ENCODE data around the gene IL17C. TPM values are rescaled to one million over a fixed set of nuclear protein-coding genes. Genes with fewer than 3 reads are reported as not detected.
A peak's percentile ranks its signal among the peaks of the same experiment; 100 is the strongest.

The IL17C gene
- total and polyA plus RNA-seq, 2 experiments from 2014 or later: not detected

- Histone ChIP-seq H3K36me3 (peaks cover 21% of the 10 kb centered on the region), H3K27ac (peak overlapping the region; percentile 25), H3K4me1 (ENCODE audit: low read depth) (no peaks in the 10 kb centered on the region), H3K4me3 (no peak overlapping the region), H3K27me3 (no peaks in the 10 kb centered on the region), H3K9me3 (ENCODE audit: low read depth) (no peaks in the 10 kb centered on the region)
- no peak for DNase-seq (ENCODE audit: low read depth in 1 of 2, low spot score in 1 of 2)
- TF ChIP-seq, protein P1, sequence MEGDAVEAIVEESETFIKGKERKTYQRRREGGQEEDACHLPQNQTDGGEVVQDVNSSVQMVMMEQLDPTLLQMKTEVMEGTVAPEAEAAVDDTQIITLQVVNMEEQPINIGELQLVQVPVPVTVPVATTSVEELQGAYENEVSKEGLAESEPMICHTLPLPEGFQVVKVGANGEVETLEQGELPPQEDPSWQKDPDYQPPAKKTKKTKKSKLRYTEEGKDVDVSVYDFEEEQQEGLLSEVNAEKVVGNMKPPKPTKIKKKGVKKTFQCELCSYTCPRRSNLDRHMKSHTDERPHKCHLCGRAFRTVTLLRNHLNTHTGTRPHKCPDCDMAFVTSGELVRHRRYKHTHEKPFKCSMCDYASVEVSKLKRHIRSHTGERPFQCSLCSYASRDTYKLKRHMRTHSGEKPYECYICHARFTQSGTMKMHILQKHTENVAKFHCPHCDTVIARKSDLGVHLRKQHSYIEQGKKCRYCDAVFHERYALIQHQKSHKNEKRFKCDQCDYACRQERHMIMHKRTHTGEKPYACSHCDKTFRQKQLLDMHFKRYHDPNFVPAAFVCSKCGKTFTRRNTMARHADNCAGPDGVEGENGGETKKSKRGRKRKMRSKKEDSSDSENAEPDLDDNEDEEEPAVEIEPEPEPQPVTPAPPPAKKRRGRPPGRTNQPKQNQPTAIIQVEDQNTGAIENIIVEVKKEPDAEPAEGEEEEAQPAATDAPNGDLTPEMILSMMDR (IDR thresholded peaks at IDR 0.05; ENCODE audit: low read depth, low read length): no peak
Measured at GRCh38 chr16:88593489-88593888, 44.9 kb upstream of the IL17C start.

- no peaks in the 10 kb centered on the region for H3K9me3 ChIP-seq (ENCODE audit: low read depth)
- TF ChIP-seq, protein P1 (IDR thresholded peaks at IDR 0.05; ENCODE audit: low read depth, low read length): no peak
- H3K27ac ChIP-seq: no peak overlapping the region
Measured at GRCh38 chr16:88593910-88594309, 44.5 kb upstream of the IL17C start.

GRCh38 chr16:88595101-88595500 lies 43.3 kb upstream of the IL17C start:
- Histone ChIP-seq H3K36me3 (peaks cover 21% of the 10 kb centered on the region), H3K27ac (no peak overlapping the region), H3K4me3 (no peak overlapping the region), H3K9me3 (ENCODE audit: low read depth) (no peaks in the 10 kb centered on the region), H3K4me1 (ENCODE audit: low read depth) (no peaks in the 10 kb centered on the region), H3K27me3 (no peaks in the 10 kb centered on the region)
- no peak for DNase-seq (ENCODE audit: low read depth in 1 of 2, low spot score in 1 of 2)
- TF ChIP-seq, protein P1 (IDR thresholded peaks at IDR 0.05; ENCODE audit: low read depth, low read length): no peak

More at GRCh38 chr16:88593910-88594309, 44.5 kb upstream of the IL17C start:
- Histone ChIP-seq H3K4me1 (ENCODE audit: low read depth) (no peaks in the 10 kb centered on the region), H3K4me3 (no peak overlapping the region), H3K36me3 (peaks cover 22% of the 10 kb centered on the region), H3K27me3 (no peaks in the 10 kb centered on the region)
- no peak for DNase-seq (ENCODE audit: low read depth in 1 of 2, low spot score in 1 of 2)

- no peak overlapping the region for H3K4me3 ChIP-seq
- H3K36me3 ChIP-seq: peaks cover 28% of the 10 kb centered on the region
- no peaks in the 10 kb centered on the region for H3K4me1 ChIP-seq (ENCODE audit: low read depth)
- TF ChIP-seq, protein P1 (IDR thresholded peaks at IDR 0.05; ENCODE audit: low read depth, low read length): no peak
- no peak for DNase-seq (ENCODE audit: low read depth in 1 of 2, low spot score in 1 of 2)
- H3K9me3 ChIP-seq (ENCODE audit: low read depth): no peaks in the 10 kb centered on the region
- H3K27me3 ChIP-seq: no peaks in the 10 kb centered on the region
- no peak overlapping the region for H3K27ac ChIP-seq
Measured at GRCh38 chr16:88595921-88596320, 42.5 kb upstream of the IL17C start.

GRCh38 chr16:88596483-88596882 lies 41.9 kb upstream of the IL17C start:
- peaks cover 27% of the 10 kb centered on the region for H3K36me3 ChIP-seq
- H3K27ac ChIP-seq: no peak overlapping the region
- no peaks in the 10 kb centered on the region for H3K27me3 ChIP-seq
- no peaks in the 10 kb centered on the region for H3K9me3 ChIP-seq (ENCODE audit: low read depth)
- no peak overlapping the region for H3K4me3 ChIP-seq
- peak in 1 of 2 donors; percentile 66 for DNase-seq (ENCODE audit: low read depth in 1 of 2, low spot score in 1 of 2)
- TF ChIP-seq, protein P1 (IDR thresholded peaks at IDR 0.05; ENCODE audit: low read depth, low read length): no peak
- no peaks in the 10 kb centered on the region for H3K4me1 ChIP-seq (ENCODE audit: low read depth)

Data from cardiac muscle cell (in vitro differentiated cells and primary cell).